HCT116 (cell line): Measurements from ENCODE around the gene TEFM.

ENCODE experiments used
- CTCF ChIP-seq, 3 experiments: fragments of 200-600 bp in 1 of 3; sonication (generic) in 1 of 3; IDR thresholded peaks in 2 of 3; conservative IDR thresholded peaks in 1 of 3; 2 replicates each; pipeline ENCODE4 v1.5.1; 2012 to 2017; ENCODE audit warnings: low read depth in 2 of 3, low read length in 2 of 3, antibody characterized with exemption in 1 of 3, borderline replicate concordance in 1 of 3, control low read depth in 1 of 3, mild to moderate bottlenecking in 1 of 3, mixed read lengths in 1 of 3, mixed run types in 1 of 3, moderate library complexity in 1 of 3; ENCODE audit not compliant: insufficient read depth in 1 of 3
- EZH2 ChIP-seq: fragments of 200-600 bp; sonication (generic); IDR thresholded peaks from 2 replicates; pipeline ENCODE4 v1.6.1; 2017; ENCODE audit warnings: antibody characterized with exemption, mixed run types
- MAX ChIP-seq: IDR thresholded peaks from 2 replicates; pipeline ENCODE4 v1.6.1; 2012
- POLR2A ChIP-seq: IDR thresholded peaks from 2 replicates; pipeline ENCODE4 v1.7.0; 2011; ENCODE audit warnings: borderline replicate concordance; ENCODE audit not compliant: insufficient read depth, insufficient read length; ENCODE audit errors: extremely low read depth
- RAD21 ChIP-seq: IDR thresholded peaks from 2 replicates; pipeline ENCODE4 v1.6.1; 2012; ENCODE audit warnings: low read depth, mild to moderate bottlenecking
- YY1 ChIP-seq: IDR thresholded peaks from 2 replicates; pipeline ENCODE4 v1.6.1; 2011; ENCODE audit warnings: low read length, low read depth, moderate library complexity, mild to moderate bottlenecking; ENCODE audit not compliant: insufficient replicate concordance; ENCODE audit errors: extremely low read depth
- ZNF274 ChIP-seq: fragments of 200-500 bp; sonication (Bioruptor generic); IDR thresholded peaks from 2 replicates; pipeline ENCODE4 v1.6.1; 2014; ENCODE audit warnings: mild to moderate bottlenecking, low read depth, low read length, inconsistent platforms

- TF ChIP-seq MAX = no peak
- no peak for TF ChIP-seq ZNF274
- TF ChIP-seq POLR2A = no peak
- no peak for TF ChIP-seq CTCF (IDR thresholded peaks at IDR 0.05 in 2 of 3, conservative IDR thresholded peaks at IDR 0.05 in 1 of 3; ENCODE audit: borderline replicate concordance in 1 of 3, insufficient read depth in 1 of 3, low read depth in 2 of 3, low read length in 2 of 3)
- TF ChIP-seq EZH2 = no peak
- TF ChIP-seq RAD21 = no peak
- TF ChIP-seq YY1 = no peak
Observed at GRCh38 chr17:30894236-30894635, 11.8 kb downstream of the TEFM start.
